Activated naive CD8-positive, alpha-beta T cell treated with anti-CD3 and anti-CD28 coated beads for 36 hours (primary cell): ENCODE data around the gene ANTXR2. TPM values are rescaled to one million over a fixed set of nuclear protein-coding genes. Genes with fewer than 3 reads are reported as not detected.
A peak's percentile ranks its signal among the peaks of the same experiment; 100 is the strongest.

Experiments
- DNase-seq: peaks from one replicate; pipeline ENCODE4 v3.0.0; 2021
- H3K27ac Mint-ChIP-seq: one replicate; pipeline ENCODE4 v1.8.0; 2022; ENCODE audit warnings: mild to moderate bottlenecking, moderate library complexity, mixed read lengths
- H3K27me3 Mint-ChIP-seq: one replicate; pipeline ENCODE4 v1.8.0; 2022; ENCODE audit warnings: mild to moderate bottlenecking, mixed read lengths
- H3K36me3 Mint-ChIP-seq: one replicate; pipeline ENCODE4 v1.8.0; 2021; ENCODE audit warnings: mild to moderate bottlenecking, mixed read lengths
- H3K4me1 Mint-ChIP-seq: one replicate; pipeline ENCODE4 v1.8.0; 2021; ENCODE audit warnings: mixed read lengths
- H3K4me3 Mint-ChIP-seq: one replicate; pipeline ENCODE4 v1.8.0; 2022; ENCODE audit warnings: mild to moderate bottlenecking, moderate library complexity, mixed read lengths
- H3K9me3 Mint-ChIP-seq: one replicate; pipeline ENCODE4 v1.8.0; 2022; ENCODE audit warnings: mixed read lengths
- total RNA-seq, 2 experiments: library from RNA; stranded (reverse); gene quantifications; one replicate each; pipeline ENCODE4 v1.2.3, GENCODE V29; 2021

Gene ANTXR2
- total RNA-seq, 2 experiments from 2014 or later = 1.5 to 2.0 TPM

GRCh38 chr4:80065601-80066000 lies 7.4 kb downstream of the ANTXR2 start:
- H3K9me3 Mint-ChIP-seq = no peaks in the 10 kb centered on the region
- DNase-seq = no peak
- H3K4me1 Mint-ChIP-seq = peaks cover 24% of the 10 kb centered on the region
- peaks cover 11% of the 10 kb centered on the region for H3K36me3 Mint-ChIP-seq
- no peak overlapping the region for H3K4me3 Mint-ChIP-seq
- H3K27ac Mint-ChIP-seq = no peak overlapping the region
- H3K27me3 Mint-ChIP-seq = no peaks in the 10 kb centered on the region

DNA sequence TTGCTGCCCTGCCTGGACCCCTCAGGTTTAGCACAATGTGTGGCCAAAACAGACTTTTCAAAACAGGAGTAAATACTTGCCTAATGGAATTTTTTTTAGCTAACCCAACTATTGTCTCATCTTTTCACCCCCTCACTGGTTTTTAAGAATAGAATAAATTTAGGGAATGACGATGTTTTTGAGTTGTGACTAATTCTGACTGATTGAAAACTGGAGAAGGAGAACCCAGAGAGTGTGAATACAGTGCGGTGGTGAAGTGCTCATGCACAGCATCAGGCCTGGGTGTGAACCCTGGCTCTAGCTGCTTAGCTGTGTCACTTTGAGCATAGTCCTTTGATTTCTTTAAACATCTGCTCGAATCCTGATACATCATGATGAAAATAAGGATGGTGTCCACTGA lies 10.5 kb downstream of the ANTXR2 start:
- Mint-ChIP-seq H3K9me3 (no peaks in the 10 kb centered on the region), H3K27me3 (no peaks in the 10 kb centered on the region), H3K27ac (no peak overlapping the region), H3K4me3 (no peak overlapping the region), H3K4me1 (peaks cover 29% of the 10 kb centered on the region), H3K36me3 (no peaks in the 10 kb centered on the region)
- DNase-seq = no peak

GRCh38 chr4:80060804-80061203 lies 12.2 kb downstream of the ANTXR2 start:
- no peaks in the 10 kb centered on the region for H3K36me3 Mint-ChIP-seq
- H3K4me1 Mint-ChIP-seq = peaks cover 33% of the 10 kb centered on the region

GRCh38 chr4:80058740-80059139 lies 14.3 kb downstream of the ANTXR2 start:
- H3K4me1 Mint-ChIP-seq = peaks cover 38% of the 10 kb centered on the region
- no peaks in the 10 kb centered on the region for H3K9me3 Mint-ChIP-seq
- H3K36me3 Mint-ChIP-seq = peaks cover 3% of the 10 kb centered on the region
- H3K27ac Mint-ChIP-seq = peak overlapping the region; percentile 95
- peak; percentile 32 for DNase-seq
- no peaks in the 10 kb centered on the region for H3K27me3 Mint-ChIP-seq
- peak overlapping the region; percentile 73 for H3K4me3 Mint-ChIP-seq

More at GRCh38 chr4:80060804-80061203, 12.2 kb downstream of the ANTXR2 start:
- Mint-ChIP-seq H3K9me3 (no peaks in the 10 kb centered on the region), H3K4me3 (no peak overlapping the region), H3K27me3 (no peaks in the 10 kb centered on the region), H3K27ac (no peak overlapping the region)
- no peak for DNase-seq

DNA sequence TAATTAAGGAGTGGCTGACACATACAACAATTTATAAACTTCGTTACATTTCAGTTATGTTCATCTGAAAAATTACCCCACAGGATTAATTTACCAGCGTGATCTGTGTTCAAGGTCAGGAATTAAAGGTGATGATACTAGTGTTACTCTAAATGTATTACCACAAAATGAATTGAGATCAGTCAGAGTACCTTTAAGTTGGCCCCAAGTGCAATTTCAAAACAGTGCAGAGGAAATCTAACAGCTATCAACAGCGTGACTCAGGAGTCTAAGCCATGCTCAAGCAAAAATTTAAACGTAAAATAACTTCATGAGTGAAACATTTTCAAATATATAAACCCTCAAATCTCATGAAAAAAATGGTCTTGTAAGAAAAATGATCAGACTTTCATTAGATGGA lies 18.7 kb downstream of the ANTXR2 start:
- Mint-ChIP-seq H3K36me3 (peaks cover 14% of the 10 kb centered on the region), H3K27me3 (no peaks in the 10 kb centered on the region), H3K4me1 (peaks cover 36% of the 10 kb centered on the region), H3K27ac (no peak overlapping the region), H3K9me3 (no peaks in the 10 kb centered on the region), H3K4me3 (no peak overlapping the region)
- no peak for DNase-seq

GRCh38 chr4:80053140-80053910 lies 19.7 kb downstream of the ANTXR2 start:
- Mint-ChIP-seq H3K27ac (no peak overlapping the region), H3K9me3 (no peaks in the 10 kb centered on the region), H3K36me3 (peaks cover 14% of the 10 kb centered on the region), H3K4me3 (no peak overlapping the region), H3K27me3 (no peaks in the 10 kb centered on the region), H3K4me1 (peaks cover 31% of the 10 kb centered on the region)
- no peak for DNase-seq

DNA sequence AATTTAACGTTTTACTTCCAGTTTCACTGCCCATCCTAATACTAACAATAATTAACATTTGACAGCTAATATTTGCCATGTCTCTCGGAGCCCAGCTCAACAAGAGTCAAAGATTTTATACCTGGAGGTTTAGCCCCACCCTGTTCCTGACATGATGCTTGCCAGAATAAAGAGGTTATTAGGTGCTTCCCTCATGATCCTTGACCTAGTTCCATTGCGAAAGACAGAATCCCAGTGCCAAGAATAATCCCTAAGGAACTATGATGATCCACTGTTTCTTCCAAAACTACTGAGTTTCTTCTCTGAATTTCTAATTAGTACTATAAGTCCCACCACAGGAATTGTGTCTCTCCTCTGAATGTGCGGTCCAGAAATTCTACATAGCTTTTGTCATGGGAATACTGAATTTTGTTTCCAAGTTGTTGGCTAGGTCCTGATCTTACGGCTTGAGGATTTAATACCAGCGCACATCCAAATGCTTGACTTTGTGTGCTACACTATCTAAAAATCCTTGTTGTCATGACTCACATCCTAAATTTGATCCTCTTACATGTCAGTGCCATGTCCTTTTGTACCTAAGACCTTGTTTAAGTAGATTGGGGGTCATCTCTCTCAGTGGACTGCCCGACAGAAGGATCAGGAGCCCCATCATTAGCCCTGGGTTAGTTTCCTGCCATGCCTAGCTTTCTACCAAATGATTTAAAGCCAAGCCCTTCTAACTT lies 23.1 kb downstream of the ANTXR2 start:
- H3K27me3 Mint-ChIP-seq = no peaks in the 10 kb centered on the region
- no peak overlapping the region for H3K27ac Mint-ChIP-seq
- DNase-seq = no peak
- H3K36me3 Mint-ChIP-seq = peaks cover 15% of the 10 kb centered on the region
- H3K9me3 Mint-ChIP-seq = no peaks in the 10 kb centered on the region
- H3K4me1 Mint-ChIP-seq = peaks cover 19% of the 10 kb centered on the region
- no peak overlapping the region for H3K4me3 Mint-ChIP-seq

DNA sequence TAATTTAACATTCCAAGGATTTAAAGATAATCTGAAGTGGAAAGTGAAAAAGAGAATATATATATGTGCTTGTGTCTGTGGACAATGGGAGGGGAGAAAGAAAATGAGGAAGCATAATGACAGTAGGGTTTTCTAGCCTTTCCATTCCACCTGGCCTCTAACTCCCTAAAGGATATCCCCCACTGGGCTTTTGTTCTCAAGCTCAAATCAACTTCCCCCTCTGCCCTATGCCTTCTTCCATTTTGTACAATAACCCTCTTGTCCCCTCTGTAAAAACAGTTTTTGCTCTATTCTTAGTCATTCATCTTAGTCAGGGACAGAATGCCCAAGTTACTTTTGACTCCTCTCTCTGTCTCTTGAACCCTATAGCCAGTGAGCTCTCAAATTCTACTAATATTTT lies 23.6 kb downstream of the ANTXR2 start:
- Mint-ChIP-seq H3K4me3 (no peak overlapping the region), H3K36me3 (peaks cover 14% of the 10 kb centered on the region), H3K27ac (no peak overlapping the region), H3K4me1 (peaks cover 18% of the 10 kb centered on the region), H3K9me3 (no peaks in the 10 kb centered on the region), H3K27me3 (no peaks in the 10 kb centered on the region)
- no peak for DNase-seq

DNA sequence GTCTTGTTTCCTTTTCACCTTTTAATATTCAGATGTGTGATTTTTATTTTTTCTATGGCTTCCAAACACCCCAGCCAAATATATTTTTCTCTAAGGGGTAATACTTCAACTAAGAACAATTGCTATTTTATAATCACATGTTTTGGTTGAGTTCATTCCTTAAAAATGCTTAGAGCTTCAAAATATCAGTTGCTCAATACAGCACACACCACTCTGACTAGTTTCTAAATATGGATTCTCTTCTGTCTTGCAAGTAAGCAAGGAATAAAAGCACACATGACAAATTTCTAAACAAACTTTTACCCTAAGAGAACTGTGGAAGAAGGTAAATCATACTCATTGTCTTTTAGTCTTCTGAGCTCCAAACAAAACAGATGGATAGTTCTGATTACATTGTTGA lies 27.2 kb downstream of the ANTXR2 start:
- Mint-ChIP-seq H3K9me3 (no peaks in the 10 kb centered on the region), H3K27ac (no peak overlapping the region), H3K4me3 (no peak overlapping the region), H3K27me3 (no peaks in the 10 kb centered on the region), H3K36me3 (peaks cover 10% of the 10 kb centered on the region), H3K4me1 (peaks cover 9% of the 10 kb centered on the region)
- DNase-seq = no peak

GRCh38 chr4:80043541-80043940 lies 29.5 kb downstream of the ANTXR2 start:
- Mint-ChIP-seq H3K36me3 (peaks cover 3% of the 10 kb centered on the region), H3K27ac (no peak overlapping the region), H3K9me3 (no peaks in the 10 kb centered on the region), H3K4me1 (no peaks in the 10 kb centered on the region), H3K27me3 (no peaks in the 10 kb centered on the region), H3K4me3 (no peak overlapping the region)
- DNase-seq = no peak

DNA sequence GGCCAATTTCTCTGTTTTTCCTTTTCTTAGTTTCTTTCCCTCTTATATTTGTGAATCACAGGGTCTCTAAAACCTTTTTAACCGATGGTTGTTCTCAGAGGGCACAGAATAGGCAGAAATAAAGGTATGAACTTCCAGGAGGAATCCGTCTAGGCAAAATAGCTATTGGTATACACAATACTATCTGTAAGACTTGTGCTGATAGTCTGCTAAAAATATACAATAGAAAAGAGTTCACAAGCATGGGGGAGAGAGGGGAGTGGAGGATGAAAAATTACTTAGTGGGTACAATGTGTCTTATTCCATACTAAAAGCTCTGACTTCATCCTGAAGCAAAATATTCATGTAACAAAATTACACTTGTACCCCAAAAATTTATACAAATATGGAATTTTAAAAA lies 30.2 kb downstream of the ANTXR2 start:
- DNase-seq = no peak
- Mint-ChIP-seq H3K36me3 (peaks cover 3% of the 10 kb centered on the region), H3K4me3 (no peak overlapping the region), H3K27ac (no peak overlapping the region), H3K9me3 (no peaks in the 10 kb centered on the region), H3K27me3 (no peaks in the 10 kb centered on the region), H3K4me1 (no peaks in the 10 kb centered on the region)

DNA sequence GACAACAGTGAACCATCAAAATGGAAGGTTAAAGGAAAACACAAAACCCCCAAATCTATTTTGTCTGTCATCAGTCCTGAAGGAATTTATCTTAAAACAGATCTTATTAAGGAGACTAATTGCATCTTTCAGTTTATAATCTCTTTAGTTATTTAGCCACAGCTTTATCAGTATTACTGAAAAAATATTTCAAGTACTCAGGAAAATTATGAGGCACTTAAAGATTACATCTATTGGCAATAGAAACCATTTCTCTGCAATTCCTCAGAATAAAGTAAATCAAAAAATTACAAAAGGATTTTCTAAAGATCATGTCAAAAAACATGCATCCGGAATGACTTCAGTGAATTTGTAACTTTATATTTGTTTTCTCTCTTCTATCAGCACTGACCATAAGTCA lies 35.2 kb downstream of the ANTXR2 start:
- H3K4me1 Mint-ChIP-seq = peaks cover 8% of the 10 kb centered on the region
- no peak overlapping the region for H3K4me3 Mint-ChIP-seq
- H3K36me3 Mint-ChIP-seq = peaks cover 2% of the 10 kb centered on the region
- no peak for DNase-seq
- H3K27ac Mint-ChIP-seq = no peak overlapping the region
- no peaks in the 10 kb centered on the region for H3K27me3 Mint-ChIP-seq
- no peaks in the 10 kb centered on the region for H3K9me3 Mint-ChIP-seq

DNA sequence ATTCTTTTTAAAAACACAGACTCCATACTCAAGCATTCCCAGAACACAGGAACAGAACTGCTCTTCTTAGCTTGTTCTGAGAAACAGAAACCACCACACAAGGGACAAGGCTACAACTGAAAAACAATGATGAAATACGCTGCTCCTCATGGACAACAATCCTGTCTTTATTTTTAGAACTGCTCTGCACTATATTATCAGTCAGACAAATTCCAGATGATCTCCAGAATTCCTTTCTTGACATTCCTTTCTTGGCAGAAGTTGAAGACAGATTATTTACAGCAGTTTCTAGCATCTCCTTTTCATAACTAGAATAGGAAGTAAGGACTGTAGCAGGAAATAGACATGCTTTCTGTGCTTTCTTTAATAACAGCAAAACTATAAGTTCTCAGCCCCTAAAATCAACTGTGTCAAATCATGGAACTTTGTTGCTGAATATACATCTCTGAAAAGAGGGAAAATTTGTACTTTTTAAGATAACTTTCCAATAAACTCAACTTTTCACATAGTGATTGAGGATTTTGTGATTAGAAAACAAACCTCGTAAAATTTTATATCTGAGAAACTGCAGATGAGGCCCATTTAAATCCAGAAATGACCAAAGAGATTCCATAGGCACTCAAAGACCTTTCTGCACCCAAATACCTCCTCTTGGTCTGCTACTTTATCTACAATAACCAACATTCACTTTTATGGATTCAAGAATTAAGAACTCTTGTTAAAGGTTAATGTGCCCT lies 35.9 kb downstream of the ANTXR2 start:
- peak overlapping the region; percentile 70 for H3K27ac Mint-ChIP-seq
- peaks cover 8% of the 10 kb centered on the region for H3K4me1 Mint-ChIP-seq
- H3K4me3 Mint-ChIP-seq = no peak overlapping the region
- DNase-seq = no peak
- H3K27me3 Mint-ChIP-seq = no peaks in the 10 kb centered on the region
- peaks cover 2% of the 10 kb centered on the region for H3K36me3 Mint-ChIP-seq
- H3K9me3 Mint-ChIP-seq = no peaks in the 10 kb centered on the region

- no peaks in the 10 kb centered on the region for H3K27me3 Mint-ChIP-seq
- no peaks in the 10 kb centered on the region for H3K9me3 Mint-ChIP-seq
- H3K36me3 Mint-ChIP-seq = peaks cover 2% of the 10 kb centered on the region
- peaks cover 8% of the 10 kb centered on the region for H3K4me1 Mint-ChIP-seq
- H3K4me3 Mint-ChIP-seq = no peak overlapping the region
- no peak overlapping the region for H3K27ac Mint-ChIP-seq
- no peak for DNase-seq
Observed at GRCh38 chr4:80036306-80036705, 36.7 kb downstream of the ANTXR2 start.

- peaks cover 2% of the 10 kb centered on the region for H3K36me3 Mint-ChIP-seq
- H3K27ac Mint-ChIP-seq = no peak overlapping the region
- H3K4me3 Mint-ChIP-seq = no peak overlapping the region
- no peak for DNase-seq
- H3K27me3 Mint-ChIP-seq = no peaks in the 10 kb centered on the region
- peaks cover 8% of the 10 kb centered on the region for H3K4me1 Mint-ChIP-seq
- H3K9me3 Mint-ChIP-seq = no peaks in the 10 kb centered on the region
Observed at GRCh38 chr4:80035336-80035735, 37.7 kb downstream of the ANTXR2 start.
